ENCODE measurements around the gene OR1S1. TPM values are rescaled to one million over a fixed set of nuclear protein-coding genes. Genes with fewer than 3 reads are reported as not detected.

The OR1S1 gene
- total RNA-seq, 1 experiment from 2014 or later = not detected

- Mint-ChIP-seq H3K9me3 (peaks cover 1% of the 10 kb centered on the region; the same call in 1 of the 2 replicates), H3K27ac (no peak overlapping the region), H3K4me1 (peaks cover 11% of the 10 kb centered on the region), H3K27me3 (ENCODE audit: low read depth) (no peaks in the 10 kb centered on the region), H3K36me3 (no peaks in the 10 kb centered on the region), H3K4me3 (no peak overlapping the region)
- TF ChIP-seq GABPB1 (CRISPR knock-in tag; IDR thresholded peaks at IDR 0.05) (peak; percentile 56), SMAD4 (CRISPR knock-in tag; IDR thresholded peaks at IDR 0.05) (no peak)
- DNase-seq (ENCODE audit: low spot score) (no peak), ATAC-seq (no peak)
- ChIA-PET CTCF (no interaction called here), POLR2A (no interaction called here)
These were observed 46.9 kb upstream of the OR1S1 start for GRCh38 chr11:58165504-58166106.

- ChIA-PET POLR2A (no interaction called here), CTCF (interaction anchor here (0.8 kb wide), 1 partner anchor 118 kb away, joined by 3 read pairs; no protein-coding TSS in a partner anchor)
- no peak overlapping the region for H3K4me3 Mint-ChIP-seq
- DNase-seq (ENCODE audit: low spot score) (no peak), ATAC-seq (no peak)
- H3K36me3 Mint-ChIP-seq = no peaks in the 10 kb centered on the region
- no peaks in the 10 kb centered on the region for H3K9me3 Mint-ChIP-seq
- no peaks in the 10 kb centered on the region for H3K27me3 Mint-ChIP-seq (ENCODE audit: low read depth)
- H3K4me1 Mint-ChIP-seq = peaks cover 10% of the 10 kb centered on the region
- H3K27ac Mint-ChIP-seq = no peak overlapping the region
- TF ChIP-seq ZNF138 (CRISPR knock-in tag; conservative IDR thresholded peaks at IDR 0.05) = no peak
- TF ChIP-seq NR2C2 (CRISPR knock-in tag; IDR thresholded peaks at IDR 0.05) = no peak
- TF ChIP-seq AFF4 (CRISPR knock-in tag; IDR thresholded peaks at IDR 0.05; ENCODE audit: borderline replicate concordance) = no peak
- no peak for TF ChIP-seq GTF2I (CRISPR knock-in tag; conservative IDR thresholded peaks at IDR 0.05)
- no peak for TF ChIP-seq GRHL2 (CRISPR knock-in tag; IDR thresholded peaks at IDR 0.05; ENCODE audit: insufficient replicate concordance, severe bottlenecking)
- no peak for TF ChIP-seq TP53 (CRISPR knock-in tag; IDR thresholded peaks at IDR 0.05)
- no peak for TF ChIP-seq TEAD4 (CRISPR knock-in tag; IDR thresholded peaks at IDR 0.05)
- no peak for TF ChIP-seq ESRRA (CRISPR knock-in tag; IDR thresholded peaks at IDR 0.05; ENCODE audit: borderline replicate concordance)
- TF ChIP-seq ZNF263 (CRISPR knock-in tag; IDR thresholded peaks at IDR 0.05; ENCODE audit: low read depth) = no peak
- TF ChIP-seq ZBTB21 (CRISPR knock-in tag; IDR thresholded peaks at IDR 0.05; ENCODE audit: borderline replicate concordance) = no peak
- TF ChIP-seq ELF4 (CRISPR knock-in tag; IDR thresholded peaks at IDR 0.05; ENCODE audit: low read depth) = no peak
- TF ChIP-seq FOXP1 (CRISPR knock-in tag; IDR thresholded peaks at IDR 0.05; ENCODE audit: borderline replicate concordance) = no peak
These were observed 35.0 kb upstream of the OR1S1 start for GRCh38 chr11:58177409-58178054.

- Mint-ChIP-seq H3K4me1 (peaks cover 10% of the 10 kb centered on the region), H3K36me3 (no peaks in the 10 kb centered on the region), H3K9me3 (no peaks in the 10 kb centered on the region), H3K4me3 (no peak overlapping the region), H3K27ac (no peak overlapping the region), H3K27me3 (ENCODE audit: low read depth) (no peaks in the 10 kb centered on the region)
- ChIA-PET POLR2A (no interaction called here), CTCF (no interaction called here)
- DNase-seq (ENCODE audit: low spot score) = no peak
- no peak for TF ChIP-seq ZNF396 (CRISPR knock-in tag; IDR thresholded peaks at IDR 0.05; ENCODE audit: borderline replicate concordance)
- no peak for TF ChIP-seq CREB1 (CRISPR knock-in tag; IDR thresholded peaks at IDR 0.05)
- TF ChIP-seq ZNF138 (CRISPR knock-in tag; conservative IDR thresholded peaks at IDR 0.05) = no peak
- TF ChIP-seq ZBTB21 (CRISPR knock-in tag; IDR thresholded peaks at IDR 0.05; ENCODE audit: borderline replicate concordance) = no peak
- no peak for TF ChIP-seq CBFB (CRISPR knock-in tag; IDR thresholded peaks at IDR 0.05; ENCODE audit: low read depth)
- no peak for TF ChIP-seq EMX1 (CRISPR knock-in tag; IDR thresholded peaks at IDR 0.05)
- no peak for TF ChIP-seq ZNF512 (CRISPR knock-in tag; IDR thresholded peaks at IDR 0.05; ENCODE audit: borderline replicate concordance)
- TF ChIP-seq OVOL2 (CRISPR knock-in tag; IDR thresholded peaks at IDR 0.05; ENCODE audit: borderline replicate concordance) = no peak
- TF ChIP-seq FOXK1 (CRISPR knock-in tag; IDR thresholded peaks at IDR 0.05) = no peak
- no peak for TF ChIP-seq ZBTB43 (CRISPR knock-in tag; IDR thresholded peaks at IDR 0.05)
- ATAC-seq = no peak
These were observed 34.1 kb upstream of the OR1S1 start for GRCh38 chr11:58178444-58178843.

Data from WTC11 (cell line).